PFSK-1 (cell line): ENCODE results near the gene AP1S2.

Experiments
- FOXP2 ChIP-seq: optimal IDR thresholded peaks from 2 replicates; pipeline ENCODE3; 2011; ENCODE audit warnings: borderline replicate concordance, control low read depth, inconsistent platforms; ENCODE audit not compliant: insufficient read depth; ENCODE audit errors: extremely low read length, extremely low read depth
- POLR2AphosphoS5 ChIP-seq: IDR thresholded peaks from 2 replicates; pipeline ENCODE4 v1.6.1; 2012; ENCODE audit warnings: low read depth, mild to moderate bottlenecking, control low read depth, low read length, moderate library complexity
- REST ChIP-seq, 2 experiments: IDR thresholded peaks; 2 replicates each; pipeline versions ENCODE4 v1.6.1 to v1.8.0; 2011 to 2012; ENCODE audit warnings: low read depth in 2 of 2, low read length in 2 of 2, control low read depth in 1 of 2, inconsistent platforms in 1 of 2, mild to moderate bottlenecking in 1 of 2, moderate library complexity in 1 of 2; ENCODE audit not compliant: insufficient read depth in 1 of 2
- SIN3A ChIP-seq: IDR thresholded peaks from 2 replicates; pipeline ENCODE4 v1.6.1; 2012; ENCODE audit warnings: mild to moderate bottlenecking, low read length, moderate library complexity, borderline replicate concordance; ENCODE audit not compliant: insufficient read depth
- TAF1 ChIP-seq: IDR thresholded peaks from 2 replicates; pipeline ENCODE4 v1.6.1; 2012; ENCODE audit warnings: low read length, control low read depth, borderline replicate concordance; ENCODE audit not compliant: insufficient read depth

The AP1S2 gene

GRCh38 chrX:15825936-15826335, 28.7 kb downstream of the AP1S2 start:
- TF ChIP-seq SIN3A (no peak), REST (IDR thresholded peaks at IDR 0.05; ENCODE audit: insufficient read depth in 1 of 2, low read depth in 2 of 2, low read length in 2 of 2) (no peak), FOXP2 (no peak), POLR2AphosphoS5 (no peak), TAF1 (no peak)

GRCh38 chrX:15822922-15823321, 31.7 kb downstream of the AP1S2 start:
- no peak for TF ChIP-seq POLR2AphosphoS5
- TF ChIP-seq SIN3A, result no peak
- no peak for TF ChIP-seq REST (IDR thresholded peaks at IDR 0.05; ENCODE audit: insufficient read depth in 1 of 2, low read depth in 2 of 2, low read length in 2 of 2)
- TF ChIP-seq FOXP2, result no peak
- TF ChIP-seq TAF1, result no peak

- no peak for TF ChIP-seq TAF1
Observed at GRCh38 chrX:15820106-15821073, 34.2 kb downstream of the AP1S2 start.

- TF ChIP-seq POLR2AphosphoS5 (no peak), REST (IDR thresholded peaks at IDR 0.05; ENCODE audit: insufficient read depth in 1 of 2, low read depth in 2 of 2, low read length in 2 of 2) (no peak), TAF1 (no peak), SIN3A (no peak), FOXP2 (no peak)
Observed at GRCh38 chrX:15816886-15817285, 37.7 kb downstream of the AP1S2 start.

- TF ChIP-seq REST (IDR thresholded peaks at IDR 0.05; ENCODE audit: insufficient read depth in 1 of 2, low read depth in 2 of 2, low read length in 2 of 2), result no peak
- TF ChIP-seq TAF1, result no peak
- TF ChIP-seq POLR2AphosphoS5, result no peak
- no peak for TF ChIP-seq SIN3A
- TF ChIP-seq FOXP2, result no peak
Observed at GRCh38 chrX:15816438-15816809, 38.2 kb downstream of the AP1S2 start.
